ELF-1 (cell line): Measurements from ENCODE around the gene GPX6.
"Not testable (repeated sequence)": the region's sequence is repeated elsewhere in the genome, so short reads cannot be mapped to it uniquely, and the experiment has no call there.

ENCODE experiments used
- DNase-seq: peaks from one replicate; pipeline ENCODE4 v3.0.0-alpha.2; 2016; ENCODE audit warnings: low read depth, low spot score

The GPX6 gene

GRCh38 chr6:28515676-28516075 is at the start of gene GPX6:
Gene GPX6, minus strand, starts transcription at chr6:28515793. Its CDS starts 50 bp downstream, at chr6:28515743.
- DNase-seq, result no peak

DNA sequence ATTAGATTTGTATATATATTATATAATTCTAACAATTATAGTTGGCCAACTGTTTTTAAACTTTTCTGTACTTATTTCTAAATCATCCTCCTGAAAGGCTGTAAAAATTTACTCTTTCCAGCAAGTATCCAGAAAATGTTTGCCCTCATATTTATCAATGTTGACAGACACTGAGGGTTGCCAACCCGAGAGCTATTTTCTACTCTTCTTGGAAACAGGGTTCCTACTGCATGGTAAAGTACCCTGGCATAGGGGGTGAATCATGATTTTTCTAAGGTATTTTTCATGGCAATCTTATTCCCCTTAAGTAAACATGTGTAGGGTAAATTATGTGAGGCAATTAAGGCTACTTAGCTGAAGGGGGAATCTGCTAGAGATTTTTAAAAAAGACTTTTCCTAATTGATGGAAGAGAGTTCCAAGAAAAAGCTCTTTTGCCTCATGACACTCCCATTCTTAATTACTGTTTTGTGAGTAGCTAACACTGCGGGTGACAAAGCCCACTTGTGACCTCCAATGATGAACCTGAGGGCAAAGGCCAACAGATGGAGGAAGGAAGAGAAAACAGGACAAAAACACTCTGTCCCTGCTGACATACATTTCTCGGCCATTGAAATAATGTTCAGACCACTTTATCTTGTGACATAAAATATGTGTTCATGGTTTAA is 48.0 kb upstream of the GPX6 start:
- no peak for DNase-seq

GRCh38 chr6:28558629-28559028 is 43.0 kb upstream of the GPX6 start:
- no peak for DNase-seq

GRCh38 chr6:28555136-28555535 is 39.5 kb upstream of the GPX6 start:
- DNase-seq, result no peak

- DNase-seq, result peak; percentile 20
These were observed 38.6 kb upstream of the GPX6 start for GRCh38 chr6:28553986-28554881.

GRCh38 chr6:28553384-28553985 is 37.9 kb upstream of the GPX6 start:
- DNase-seq, result no peak

GRCh38 chr6:28551891-28552666 is 36.5 kb upstream of the GPX6 start:
- DNase-seq, result no peak

- DNase-seq, result not testable (repeated sequence)
These were observed 31.4 kb upstream of the GPX6 start for GRCh38 chr6:28547003-28547402.

GRCh38 chr6:28545955-28546354 is 30.4 kb upstream of the GPX6 start:
- DNase-seq, result no peak

DNA sequence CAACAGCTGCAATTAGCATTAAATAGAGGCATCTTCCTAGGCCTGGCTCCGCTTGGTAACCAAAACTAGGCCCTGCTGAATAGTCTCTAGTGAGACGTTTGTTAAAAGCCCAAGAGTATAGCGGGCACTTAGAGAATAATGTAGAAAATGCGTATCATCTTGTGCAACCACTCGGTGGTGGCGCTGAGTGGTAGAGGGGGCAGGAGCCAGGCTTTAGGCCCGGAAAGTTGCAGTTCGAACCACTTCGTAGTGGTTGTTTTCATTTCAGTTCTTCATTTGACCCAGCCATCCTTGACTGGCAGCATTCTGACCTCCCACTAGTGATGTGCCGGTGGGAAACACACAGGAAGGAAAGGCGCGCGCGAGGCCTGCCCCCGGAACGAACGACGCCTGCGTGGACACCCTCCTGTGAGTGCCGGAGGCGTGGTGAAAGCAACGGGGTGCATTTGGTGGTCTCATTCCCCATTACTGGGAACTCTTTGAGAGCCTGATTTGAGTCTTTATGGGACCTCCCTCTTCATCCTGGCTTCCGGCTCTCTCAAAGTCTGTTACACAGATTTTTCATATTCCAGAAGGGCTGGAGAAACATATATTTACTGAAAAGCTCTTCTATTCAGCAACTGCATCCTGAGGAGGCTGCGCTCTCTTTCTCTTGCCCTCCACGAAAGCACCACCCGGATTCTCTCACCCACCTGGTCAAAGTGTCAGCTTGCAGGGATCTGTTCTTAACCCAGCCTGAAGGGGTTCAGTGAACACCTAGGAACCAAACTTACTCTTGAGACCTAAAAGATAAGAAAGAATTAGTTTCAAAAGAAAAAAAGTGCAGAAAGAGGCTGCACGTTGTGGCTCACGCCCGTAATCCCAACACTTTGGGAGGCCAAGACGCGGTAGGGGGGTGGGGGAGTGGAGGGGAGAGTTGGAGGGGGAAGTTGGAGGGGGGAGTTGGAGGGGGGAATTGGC is 28.3 kb upstream of the GPX6 start:
- peak; percentile 77 for DNase-seq

DNA sequence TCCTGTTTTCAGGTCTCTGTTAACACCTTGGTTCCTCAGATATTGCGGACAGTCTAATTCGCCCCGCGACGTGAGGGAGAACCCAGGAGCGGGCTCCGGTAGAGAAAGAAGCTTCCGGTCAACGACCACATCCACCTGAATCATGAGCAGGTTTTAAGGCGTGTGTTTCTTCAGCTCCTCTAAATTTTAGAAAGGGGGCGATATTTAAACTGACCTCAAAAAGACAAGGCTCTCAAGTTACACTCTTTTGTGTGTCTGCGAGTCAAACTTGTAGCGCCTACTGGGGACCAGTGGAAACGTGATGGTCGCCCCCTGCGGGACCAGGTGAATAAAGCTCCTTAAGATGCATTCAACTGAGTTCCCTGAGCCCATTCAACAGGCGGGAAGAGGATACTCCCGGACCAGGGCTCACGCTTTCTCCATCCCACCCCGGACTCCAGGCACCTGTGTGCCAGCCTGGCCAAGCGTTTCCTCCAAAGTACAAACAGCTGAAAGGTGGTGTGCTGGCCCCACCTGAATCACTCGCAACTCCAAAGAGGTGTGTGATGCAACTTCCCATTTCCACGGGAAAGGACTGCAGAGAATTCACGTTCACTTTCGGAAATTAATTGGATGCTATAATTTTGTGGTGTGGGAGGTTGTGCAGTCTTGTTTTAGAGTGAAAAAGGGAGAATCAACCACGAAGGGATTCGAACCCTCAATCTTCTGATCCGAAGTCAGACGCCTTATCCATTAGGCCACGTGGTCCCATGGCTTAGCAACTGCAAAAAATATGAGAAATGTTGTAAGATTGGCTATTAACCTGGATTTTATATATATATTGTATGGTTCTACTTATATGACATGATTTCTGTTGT is 27.1 kb upstream of the GPX6 start:
- DNase-seq, result peak; percentile 97

GRCh38 chr6:28541996-28542395 is 26.4 kb upstream of the GPX6 start:
- DNase-seq, result no peak

DNA sequence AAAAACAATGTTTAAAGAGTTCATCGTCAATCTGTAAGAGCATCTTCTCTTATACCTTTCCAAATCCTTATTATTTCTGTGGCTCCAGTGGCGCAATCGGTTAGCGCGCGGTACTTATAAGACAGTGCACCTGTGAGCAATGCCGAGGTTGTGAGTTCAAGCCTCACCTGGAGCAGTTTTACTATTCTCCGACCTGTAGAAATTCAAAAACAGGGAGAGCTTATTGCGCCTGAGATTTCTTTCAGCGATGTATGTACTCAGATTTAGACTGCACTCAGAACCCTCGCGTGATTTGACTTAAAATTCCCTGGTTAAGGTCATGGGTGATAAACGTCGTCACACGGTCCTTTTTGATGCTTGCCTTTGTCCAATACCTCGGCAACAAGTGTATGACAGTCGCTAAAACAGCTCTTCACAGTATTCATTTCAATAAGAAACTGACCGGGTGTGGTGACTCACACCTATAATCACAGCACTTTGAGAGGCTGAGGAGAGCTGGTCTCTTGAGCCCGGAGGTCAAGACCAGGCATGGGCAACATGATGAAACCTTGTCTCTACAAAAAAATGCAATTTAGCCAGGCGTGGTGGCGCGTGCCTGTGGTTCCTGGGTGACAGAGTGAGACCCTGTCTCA is 22.0 kb upstream of the GPX6 start:
- peak; percentile 70 for DNase-seq

GRCh38 chr6:28537065-28537464 is 21.5 kb upstream of the GPX6 start:
- peak; percentile 53 for DNase-seq

DNA sequence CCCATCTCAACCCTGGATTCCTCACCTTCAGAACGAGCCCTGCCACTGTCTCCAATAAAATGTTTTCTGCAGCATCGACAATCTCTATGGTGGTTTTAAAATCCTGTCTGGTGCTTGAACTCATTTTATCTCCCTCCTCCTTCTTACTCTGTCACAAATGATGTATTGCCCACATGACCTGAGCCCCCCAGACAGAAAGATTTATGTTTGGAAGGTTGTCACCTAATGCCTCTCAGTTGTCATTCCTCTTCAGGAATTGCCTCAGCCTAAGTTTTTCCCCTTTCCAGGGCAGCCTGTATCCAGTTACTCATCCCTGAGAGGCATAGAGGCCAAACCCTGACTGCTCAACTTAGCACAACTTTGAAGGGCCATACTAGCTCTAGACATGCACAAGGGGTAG is 19.3 kb upstream of the GPX6 start:
- no peak for DNase-seq

- DNase-seq, result no peak
These were observed 18.7 kb upstream of the GPX6 start for GRCh38 chr6:28534306-28534705.

DNA sequence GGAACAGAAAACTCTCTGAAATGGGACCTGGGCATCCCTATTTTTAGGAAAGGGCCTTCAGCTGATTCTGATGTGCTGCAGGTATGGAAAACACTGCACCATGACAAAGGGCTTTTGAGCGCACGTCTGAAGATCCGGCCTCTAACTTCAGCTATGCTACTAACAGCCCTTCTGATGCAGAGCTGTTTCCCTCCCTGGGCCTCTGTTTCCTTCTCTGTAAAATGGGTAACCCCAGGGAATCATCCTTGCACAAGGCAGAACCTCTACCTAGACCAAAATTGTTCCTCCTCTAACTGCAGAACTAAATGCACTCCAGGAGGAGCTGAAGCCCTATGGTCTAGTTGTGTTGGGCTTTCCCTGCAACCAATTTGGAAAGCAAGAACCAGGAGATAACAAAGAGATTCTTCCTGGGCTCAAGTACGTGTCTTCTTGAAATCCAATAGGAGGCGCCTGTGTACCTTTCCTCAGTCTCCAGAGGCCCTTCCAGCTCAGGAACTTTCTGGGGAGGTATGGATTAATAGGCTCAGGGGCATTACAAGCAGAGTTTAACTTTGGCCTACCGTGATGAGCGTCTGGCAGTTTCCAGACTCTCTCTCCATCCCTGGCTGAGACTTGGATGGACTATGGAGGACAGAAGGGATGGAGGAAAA is 16.0 kb upstream of the GPX6 start:
- peak; percentile 75 for DNase-seq

GRCh38 chr6:28530777-28531176 is 15.2 kb upstream of the GPX6 start:
- no peak for DNase-seq
